Measurements from ENCODE around the gene USP9X.
"Not testable (repeated sequence)": the region's sequence is repeated elsewhere in the genome, so short reads cannot be mapped to it uniquely, and the experiment has no call there.

Gene USP9X

GRCh38 chrX:41095908-41096307 is 10.7 kb downstream of the USP9X start:
- no peak overlapping the region for H3K4me3 ChIP-seq (ENCODE audit: low read depth, low read length)
- TF ChIP-seq CTCF (IDR thresholded peaks at IDR 0.05; ENCODE audit: borderline replicate concordance, insufficient read depth, low read depth, low read length) = no peak

- H3K4me3 ChIP-seq (ENCODE audit: low read depth, low read length) = no peak overlapping the region
- no peak for TF ChIP-seq CTCF (IDR thresholded peaks at IDR 0.05; ENCODE audit: borderline replicate concordance, insufficient read depth, low read depth, low read length)
Measured at GRCh38 chrX:41096339-41096955, 11.2 kb downstream of the USP9X start.

GRCh38 chrX:41097326-41097725 is 12.1 kb downstream of the USP9X start:
- H3K4me3 ChIP-seq (ENCODE audit: low read depth, low read length) = no peak overlapping the region
- TF ChIP-seq CTCF (IDR thresholded peaks at IDR 0.05; ENCODE audit: borderline replicate concordance, insufficient read depth, low read depth, low read length) = no peak

GRCh38 chrX:41100200-41100599 is 15.0 kb downstream of the USP9X start:
- TF ChIP-seq CTCF (IDR thresholded peaks at IDR 0.05; ENCODE audit: borderline replicate concordance, insufficient read depth, low read depth, low read length) = no peak

GRCh38 chrX:41100819-41101218 is 15.6 kb downstream of the USP9X start:
- no peak for TF ChIP-seq CTCF (IDR thresholded peaks at IDR 0.05; ENCODE audit: borderline replicate concordance, insufficient read depth, low read depth, low read length)

More at GRCh38 chrX:41100200-41100599, 15.0 kb downstream of the USP9X start:
- no peak overlapping the region for H3K4me3 ChIP-seq (ENCODE audit: low read depth, low read length)

GRCh38 chrX:41105005-41105404 is 19.8 kb downstream of the USP9X start:
- H3K4me3 ChIP-seq (ENCODE audit: low read depth, low read length) = no peak overlapping the region
- TF ChIP-seq CTCF (IDR thresholded peaks at IDR 0.05; ENCODE audit: borderline replicate concordance, insufficient read depth, low read depth, low read length) = no peak

More at GRCh38 chrX:41100819-41101218, 15.6 kb downstream of the USP9X start:
- H3K4me3 ChIP-seq (ENCODE audit: low read depth, low read length) = no peak overlapping the region

- not testable (repeated sequence) for H3K4me3 ChIP-seq (ENCODE audit: low read depth, low read length)
Measured at GRCh38 chrX:41106257-41106656, 21.0 kb downstream of the USP9X start.

Measured in GM12875 (cell line).